GM12874 (cell line): ENCODE measurements around the gene MIGA1.

ENCODE experiments used
- TF ChIP-seq, protein P1 (sequence below): IDR thresholded peaks from 2 replicates; pipeline ENCODE4 v1.5.1; 2011; ENCODE audit warnings: low read depth, mild to moderate bottlenecking, control low read depth, low read length, moderate library complexity; ENCODE audit not compliant: insufficient read depth

The MIGA1 gene

GRCh38 chr1:77866296-77866695 is 86.8 kb downstream of the MIGA1 start:
- TF ChIP-seq, protein P1, sequence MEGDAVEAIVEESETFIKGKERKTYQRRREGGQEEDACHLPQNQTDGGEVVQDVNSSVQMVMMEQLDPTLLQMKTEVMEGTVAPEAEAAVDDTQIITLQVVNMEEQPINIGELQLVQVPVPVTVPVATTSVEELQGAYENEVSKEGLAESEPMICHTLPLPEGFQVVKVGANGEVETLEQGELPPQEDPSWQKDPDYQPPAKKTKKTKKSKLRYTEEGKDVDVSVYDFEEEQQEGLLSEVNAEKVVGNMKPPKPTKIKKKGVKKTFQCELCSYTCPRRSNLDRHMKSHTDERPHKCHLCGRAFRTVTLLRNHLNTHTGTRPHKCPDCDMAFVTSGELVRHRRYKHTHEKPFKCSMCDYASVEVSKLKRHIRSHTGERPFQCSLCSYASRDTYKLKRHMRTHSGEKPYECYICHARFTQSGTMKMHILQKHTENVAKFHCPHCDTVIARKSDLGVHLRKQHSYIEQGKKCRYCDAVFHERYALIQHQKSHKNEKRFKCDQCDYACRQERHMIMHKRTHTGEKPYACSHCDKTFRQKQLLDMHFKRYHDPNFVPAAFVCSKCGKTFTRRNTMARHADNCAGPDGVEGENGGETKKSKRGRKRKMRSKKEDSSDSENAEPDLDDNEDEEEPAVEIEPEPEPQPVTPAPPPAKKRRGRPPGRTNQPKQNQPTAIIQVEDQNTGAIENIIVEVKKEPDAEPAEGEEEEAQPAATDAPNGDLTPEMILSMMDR, result no peak

DNA sequence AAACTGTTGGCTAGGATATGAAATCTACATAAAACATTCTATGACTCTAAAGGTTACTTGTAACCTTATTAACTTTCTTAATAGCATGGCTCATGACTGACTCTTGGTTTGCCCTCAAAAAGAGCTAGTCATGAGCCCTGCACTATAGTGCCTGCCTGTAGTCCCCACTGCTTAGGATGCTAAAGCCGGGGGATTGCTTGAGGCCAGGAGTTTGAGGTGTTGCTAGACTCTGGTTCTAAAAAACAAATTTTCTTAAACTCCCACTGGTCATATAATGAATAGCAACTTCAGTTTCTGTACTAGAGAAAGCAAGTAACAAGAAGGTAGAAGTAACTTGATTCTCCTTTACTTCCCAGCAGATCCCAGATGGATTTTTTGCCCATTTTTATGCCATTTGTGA is 93.2 kb downstream of the MIGA1 start:
- TF ChIP-seq, protein P1, result no peak

- TF ChIP-seq, protein P1, result no peak
Observed at GRCh38 chr1:77873461-77873860, 94.0 kb downstream of the MIGA1 start.

- TF ChIP-seq, protein P1, result no peak
Observed at GRCh38 chr1:77874804-77875445, 95.5 kb downstream of the MIGA1 start.

GRCh38 chr1:77876884-77877283 is 97.4 kb downstream of the MIGA1 start:
- TF ChIP-seq, protein P1, result no peak

DNA sequence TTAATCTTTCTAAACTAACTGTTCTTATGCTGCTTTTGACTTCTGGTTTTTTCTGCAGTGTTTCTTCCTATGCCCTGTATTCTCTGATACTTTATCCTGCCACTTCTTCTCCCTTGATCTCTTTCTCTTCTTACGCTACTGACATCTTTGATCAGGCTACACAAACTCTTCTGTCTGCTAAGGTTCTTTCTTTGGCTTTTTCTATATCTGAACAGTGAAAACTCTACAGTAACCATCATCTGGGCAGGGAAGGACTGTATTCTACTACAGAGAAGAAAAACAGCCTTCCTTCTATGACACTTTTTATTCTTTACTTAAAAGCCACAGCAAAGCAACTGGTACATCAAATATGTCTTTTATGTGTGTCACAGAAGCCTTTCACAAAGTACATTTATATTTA is 101.6 kb downstream of the MIGA1 start:
- TF ChIP-seq, protein P1, result no peak

DNA sequence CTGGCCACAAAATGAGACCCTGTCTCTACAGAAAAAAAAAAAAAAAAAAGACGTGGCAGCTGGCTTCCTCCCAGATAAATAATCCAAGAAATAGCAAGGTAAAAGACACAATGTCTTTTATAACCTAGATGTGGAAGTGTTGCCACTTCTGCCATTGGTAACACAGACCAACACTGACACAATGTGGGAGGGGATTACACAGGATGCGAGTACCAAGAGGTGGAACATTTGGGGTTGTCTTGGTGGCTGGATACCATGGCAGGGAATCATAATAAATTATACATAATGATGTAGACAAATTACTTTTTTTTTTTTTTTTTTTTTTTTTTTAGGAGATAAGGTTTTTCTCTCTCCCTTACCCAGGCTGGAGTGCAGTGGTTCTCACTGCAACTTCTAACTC is 103.0 kb downstream of the MIGA1 start:
- TF ChIP-seq, protein P1, result no peak
